Measurements from ENCODE around the gene TSPAN14. TPM values are rescaled to one million over a fixed set of nuclear protein-coding genes. Genes with fewer than 3 reads are reported as not detected.

The TSPAN14 gene
- total and polyA plus RNA-seq, 2 of the 13 experiments (the other 11 are each of a cell fraction or from before 2014, with no cell fraction given) = 24.1 to 80.6 TPM

GRCh38 chr10:80408242-80409101, 45.6 kb upstream of the TSPAN14 start, which contains the start of gene PRXL2A (continued):
- no peak for TF ChIP-seq LRRFIP1 (CRISPR knock-in tag; conservative IDR thresholded peaks at IDR 0.05)
- TF ChIP-seq ZNF589 (CRISPR knock-in tag; conservative IDR thresholded peaks at IDR 0.05) = no peak
- 0 out of 2 replicates have a peak, but pooled peaks have one; percentile 21 for TF ChIP-seq PCBP1 (IDR thresholded peaks at IDR 0.05; ENCODE audit: borderline replicate concordance, low read depth, low read length)
- TF ChIP-seq ZFP62 (CRISPR knock-in tag; IDR thresholded peaks at IDR 0.05) = no peak
- TF ChIP-seq SSRP1 (CRISPR knock-in tag; IDR thresholded peaks at IDR 0.05) = peak; percentile 83; the same call in 1 of the 2 replicates
- TF ChIP-seq, protein P1, sequence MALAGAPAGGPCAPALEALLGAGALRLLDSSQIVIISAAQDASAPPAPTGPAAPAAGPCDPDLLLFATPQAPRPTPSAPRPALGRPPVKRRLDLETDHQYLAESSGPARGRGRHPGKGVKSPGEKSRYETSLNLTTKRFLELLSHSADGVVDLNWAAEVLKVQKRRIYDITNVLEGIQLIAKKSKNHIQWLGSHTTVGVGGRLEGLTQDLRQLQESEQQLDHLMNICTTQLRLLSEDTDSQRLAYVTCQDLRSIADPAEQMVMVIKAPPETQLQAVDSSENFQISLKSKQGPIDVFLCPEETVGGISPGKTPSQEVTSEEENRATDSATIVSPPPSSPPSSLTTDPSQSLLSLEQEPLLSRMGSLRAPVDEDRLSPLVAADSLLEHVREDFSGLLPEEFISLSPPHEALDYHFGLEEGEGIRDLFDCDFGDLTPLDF (CRISPR knock-in tag; IDR thresholded peaks at IDR 0.05) = peak; percentile 62; the same call in 1 of the 2 replicates
- TF ChIP-seq GRHL1 (CRISPR knock-in tag; conservative IDR thresholded peaks at IDR 0.05) = no peak
- peak; percentile 92 for TF ChIP-seq DRAP1 (CRISPR knock-in tag; IDR thresholded peaks at IDR 0.05)
- peak; percentile 70; the same call in 1 of the 2 replicates for TF ChIP-seq SNAI1 (CRISPR knock-in tag; IDR thresholded peaks at IDR 0.05; ENCODE audit: borderline replicate concordance)
- TF ChIP-seq, protein P2, sequence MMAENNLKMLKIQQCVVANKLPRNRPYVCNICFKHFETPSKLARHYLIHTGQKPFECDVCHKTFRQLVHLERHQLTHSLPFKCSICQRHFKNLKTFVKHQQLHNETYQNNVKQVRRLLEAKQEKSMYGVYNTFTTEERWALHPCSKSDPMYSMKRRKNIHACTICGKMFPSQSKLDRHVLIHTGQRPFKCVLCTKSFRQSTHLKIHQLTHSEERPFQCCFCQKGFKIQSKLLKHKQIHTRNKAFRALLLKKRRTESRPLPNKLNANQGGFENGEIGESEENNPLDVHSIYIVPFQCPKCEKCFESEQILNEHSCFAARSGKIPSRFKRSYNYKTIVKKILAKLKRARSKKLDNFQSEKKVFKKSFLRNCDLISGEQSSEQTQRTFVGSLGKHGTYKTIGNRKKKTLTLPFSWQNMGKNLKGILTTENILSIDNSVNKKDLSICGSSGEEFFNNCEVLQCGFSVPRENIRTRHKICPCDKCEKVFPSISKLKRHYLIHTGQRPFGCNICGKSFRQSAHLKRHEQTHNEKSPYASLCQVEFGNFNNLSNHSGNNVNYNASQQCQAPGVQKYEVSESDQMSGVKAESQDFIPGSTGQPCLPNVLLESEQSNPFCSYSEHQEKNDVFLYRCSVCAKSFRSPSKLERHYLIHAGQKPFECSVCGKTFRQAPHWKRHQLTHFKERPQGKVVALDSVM (CRISPR knock-in tag; IDR thresholded peaks at IDR 0.05) = no peak
- TF ChIP-seq ZBED4 (CRISPR knock-in tag; IDR thresholded peaks at IDR 0.05; ENCODE audit: borderline replicate concordance) = peak; percentile 84; the same call in 1 of the 2 replicates
- TF ChIP-seq MTF1 (CRISPR knock-in tag; IDR thresholded peaks at IDR 0.05) = peak; percentile 23; the same call in 1 of the 2 replicates
- peak; percentile 46; the same call in 1 of the 2 replicates for TF ChIP-seq RXRA (CRISPR knock-in tag; IDR thresholded peaks at IDR 0.05)
